ENCODE data around the gene BRD4. TPM values are rescaled to one million over a fixed set of nuclear protein-coding genes. Genes with fewer than 3 reads are reported as not detected.

Gene BRD4
- total RNA-seq, 1 donor from 2014 or later, result 67.4 TPM

GRCh38 chr19:15255359-15255990, 76.9 kb downstream of the BRD4 start:
- ATAC-seq (no peak), DNase-seq (no peak)
- intact Hi-C loops (cut with micrococcal nuclease), result no loop called here

GRCh38 chr19:15254547-15254946, 77.8 kb downstream of the BRD4 start:
- no peak for DNase-seq
- no peak for ATAC-seq
- intact Hi-C loops (cut with micrococcal nuclease), result no loop called here

GRCh38 chr19:15253513-15253912, 78.8 kb downstream of the BRD4 start:
- no peak for ATAC-seq

GRCh38 chr19:15253061-15253460, 79.3 kb downstream of the BRD4 start:
- ATAC-seq (no peak), DNase-seq (no peak)
- intact Hi-C loops (cut with micrococcal nuclease), result no loop called here

More at GRCh38 chr19:15253513-15253912, 78.8 kb downstream of the BRD4 start:
- DNase-seq, result peak; percentile 59
- intact Hi-C loops (cut with micrococcal nuclease), result no loop called here

- intact Hi-C loops (cut with micrococcal nuclease), result no loop called here
- no peak for DNase-seq
Measured at GRCh38 chr19:15252398-15253018, 79.8 kb downstream of the BRD4 start.

GRCh38 chr19:15251749-15252397, 80.5 kb downstream of the BRD4 start:
- peak; percentile 75 for ATAC-seq
- intact Hi-C loops (cut with micrococcal nuclease), result no loop called here

More at GRCh38 chr19:15252398-15253018, 79.8 kb downstream of the BRD4 start:
- no peak for ATAC-seq

GRCh38 chr19:15251010-15251748, 81.2 kb downstream of the BRD4 start:
- ATAC-seq (peak; percentile 24), DNase-seq (peak; percentile 62)
- intact Hi-C loops (cut with micrococcal nuclease), result no loop called here

More at GRCh38 chr19:15251749-15252397, 80.5 kb downstream of the BRD4 start:
- DNase-seq, result peak; percentile 90

GRCh38 chr19:15250640-15250993, 81.7 kb downstream of the BRD4 start:
- no peak for ATAC-seq
- no peak for DNase-seq
- intact Hi-C loops (cut with micrococcal nuclease), result no loop called here

- ATAC-seq (peak; percentile 37), DNase-seq (peak; percentile 76)
Measured at GRCh38 chr19:15249972-15250639, 82.2 kb downstream of the BRD4 start.

GRCh38 chr19:15249528-15249874, 82.8 kb downstream of the BRD4 start:
- ATAC-seq (no peak), DNase-seq (no peak)
- intact Hi-C loops (cut with micrococcal nuclease), result no loop called here

More at GRCh38 chr19:15249972-15250639, 82.2 kb downstream of the BRD4 start:
- intact Hi-C loops (cut with micrococcal nuclease), result no loop called here

GRCh38 chr19:15248648-15249527, 83.5 kb downstream of the BRD4 start:
- intact Hi-C loops (cut with micrococcal nuclease), result no loop called here
- ATAC-seq, result peak; percentile 67
- peak; percentile 93 for DNase-seq

GRCh38 chr19:15248106-15248505, 84.2 kb downstream of the BRD4 start:
- ATAC-seq (peak; percentile 2), DNase-seq (no peak)
- intact Hi-C loops (cut with micrococcal nuclease), result no loop called here

- intact Hi-C loops (cut with micrococcal nuclease), result no loop called here
- DNase-seq (no peak), ATAC-seq (no peak)
Measured at GRCh38 chr19:15247107-15248014, 85.0 kb downstream of the BRD4 start.

GRCh38 chr19:15246198-15246481, 86.2 kb downstream of the BRD4 start:
- intact Hi-C loops (cut with micrococcal nuclease), result no loop called here
- no peak for ATAC-seq
- no peak for DNase-seq

- no peak for DNase-seq
- intact Hi-C loops (cut with micrococcal nuclease), result no loop called here
- ATAC-seq, result no peak
Measured at GRCh38 chr19:15245370-15246197, 86.8 kb downstream of the BRD4 start.

GRCh38 chr19:15244808-15245207, 87.5 kb downstream of the BRD4 start:
- intact Hi-C loops (cut with micrococcal nuclease), result no loop called here
- no peak for DNase-seq
- ATAC-seq, result no peak

Data from left ventricle myocardium superior (tissue), 1 donor.